Gastroesophageal sphincter (tissue), 4 donors: Measurements from ENCODE around the gene TRIM25. TPM values are rescaled to one million over a fixed set of nuclear protein-coding genes. Genes with fewer than 3 reads are reported as not detected.

Experiments
- ATAC-seq: fragments of 150-250 bp; one replicate; pipeline ENCODE4 v1.9.1; 2016; ENCODE audit warnings: mild to moderate bottlenecking, moderate library complexity
- H3K27ac ChIP-seq, 4 donors: fragments of 200-600 bp; sonication (generic) in 3 of 4; 1 replicate in 3 of 4; 2 replicates in 1 of 4; pipeline ENCODE4 v1.5.1; 2016 to 2019
- H3K27me3 ChIP-seq: fragments of 200-600 bp; sonication (generic); one replicate; pipeline ENCODE4 v1.5.1; 2019
- H3K36me3 ChIP-seq, 2 donors: fragments of 200-600 bp; sonication (generic); one replicate each; pipeline ENCODE4 v1.5.1; 2019; ENCODE audit warnings: control low read depth in 1 of 2
- H3K4me1 ChIP-seq, 3 donors: fragments of 200-600 bp; sonication (generic); 1 replicate in 2 of 3; 2 replicates in 1 of 3; pipeline ENCODE4 v1.5.1; 2016 to 2019; ENCODE audit warnings: control low read depth in 2 of 3
- H3K4me3 ChIP-seq, 2 donors: fragments of 200-600 bp; sonication (generic); one replicate each; pipeline ENCODE4 v1.5.1; 2019; ENCODE audit warnings: mild to moderate bottlenecking in 1 of 2, moderate library complexity in 1 of 2
- H3K9me3 ChIP-seq, 3 donors: fragments of 200-600 bp; sonication (generic); one replicate each; pipeline ENCODE4 v1.5.1; 2017 to 2019; ENCODE audit warnings: control low read depth in 2 of 3
- CTCF ChIP-seq, 4 experiments: fragments of 200-600 bp in 2 of 4; fragments of 450-650 bp in 2 of 4; sonication (generic) in 1 of 4; IDR thresholded peaks; one replicate each; pipeline ENCODE4 v1.5.1; 2017 to 2019; ENCODE audit warnings: antibody characterized with exemption in 4 of 4, mild to moderate bottlenecking in 2 of 4, moderate library complexity in 2 of 4
- EP300 ChIP-seq: sonication (generic); formaldehyde crosslinking; IDR thresholded peaks from one replicate; pipeline ENCODE4 v1.6.1; 2017; ENCODE audit warnings: antibody characterized with exemption, mild to moderate bottlenecking
- POLR2A ChIP-seq, 2 donors: fragments of 450-650 bp; IDR thresholded peaks; one replicate each; pipeline ENCODE4 v1.6.1; 2017; ENCODE audit warnings: antibody characterized with exemption in 2 of 2, mild to moderate bottlenecking in 2 of 2, moderate library complexity in 1 of 2
- POLR2AphosphoS5 ChIP-seq: sonication (generic); formaldehyde crosslinking; IDR thresholded peaks from one replicate; pipeline ENCODE4 v1.6.1; 2017; ENCODE audit warnings: antibody characterized with exemption
- WGBS, 2 donors: methylation state at CpG; one replicate each; pipeline ENCODE4 v1.1.5; 2018; ENCODE audit warnings: low coverage in 1 of 2; 5-methylcytosine and 5-hydroxymethylcytosine counted together
- total RNA-seq, 4 donors: library from RNA; depleted of rRNA; stranded (reverse); fragments of >200 nt; gene quantifications; one replicate each; pipeline ENCODE4 v1.1.0, GENCODE V29; 2016

TRIM25 gene
- total RNA-seq, 4 donors from 2014 or later: 10.1 to 36.6 (median 20.6) TPM

GRCh38 chr17:56913353-56913866 is 439 bp downstream of the TRIM25 start:
- H3K4me1 ChIP-seq: peaks cover 0 to 67% (median 30%) of the 10 kb centered on the region in 3 donors
- H3K27me3 ChIP-seq: no peaks in the 10 kb centered on the region
- peak overlapping the region; percentile 64 to 92 (median 86) for H3K27ac ChIP-seq
- no peaks in the 10 kb centered on the region for H3K9me3 ChIP-seq
- H3K36me3 ChIP-seq: peaks cover 0 to 8% of the 10 kb centered on the region in 2 donors
- peak overlapping the region; percentile 76 to 90 for H3K4me3 ChIP-seq
- peak; percentile 44 for ATAC-seq
- no CpG with 5 or more reads among the region's 44 CpGs for WGBS, 2 donors
- no peak for TF ChIP-seq EP300
- no peak for TF ChIP-seq CTCF (IDR thresholded peaks at IDR 0.05)
- no peak for TF ChIP-seq POLR2A (IDR thresholded peaks at IDR 0.05)
- no peak for TF ChIP-seq POLR2AphosphoS5

- peak overlapping the region; percentile 76 to 90 for H3K4me3 ChIP-seq
- H3K27ac ChIP-seq: peak overlapping the region in 3 of 4 donors; percentile 84 to 92 (median 88)
- no peaks in the 10 kb centered on the region for H3K27me3 ChIP-seq
- H3K4me1 ChIP-seq: peaks cover 0 to 72% (median 30%) of the 10 kb centered on the region in 3 donors
- no peaks in the 10 kb centered on the region for H3K9me3 ChIP-seq
- no peak for ATAC-seq
- 50 to 72% methylated on average over 1 to 3 of the region's 7 CpGs for WGBS, 2 donors
- TF ChIP-seq EP300 (no peak), POLR2A (IDR thresholded peaks at IDR 0.05) (no peak), CTCF (IDR thresholded peaks at IDR 0.05) (no peak), POLR2AphosphoS5 (no peak)
- H3K36me3 ChIP-seq: peaks cover 0 to 12% of the 10 kb centered on the region in 2 donors
Observed at GRCh38 chr17:56913000-56913311, 893 bp downstream of the TRIM25 start.

GRCh38 chr17:56912105-56912999 is 1.5 kb downstream of the TRIM25 start:
- TF ChIP-seq EP300 (no peak), CTCF (IDR thresholded peaks at IDR 0.05) (no peak), POLR2AphosphoS5 (no peak), POLR2A (IDR thresholded peaks at IDR 0.05) (no peak)
- H3K9me3 ChIP-seq: no peaks in the 10 kb centered on the region
- peak overlapping the region; percentile 76 to 90 for H3K4me3 ChIP-seq
- H3K27ac ChIP-seq: peak overlapping the region in 3 of 4 donors; percentile 84 to 92 (median 88)
- WGBS, 2 donors: 73 to 78% methylated on average over 9 to 13 of the region's 21 CpGs
- H3K36me3 ChIP-seq: peaks cover 0 to 18% of the 10 kb centered on the region in 2 donors
- peak; percentile 19 for ATAC-seq
- no peaks in the 10 kb centered on the region for H3K27me3 ChIP-seq
- H3K4me1 ChIP-seq: peaks cover 0 to 73% (median 30%) of the 10 kb centered on the region in 3 donors

- no peaks in the 10 kb centered on the region for H3K27me3 ChIP-seq
- peaks cover 0 to 35% of the 10 kb centered on the region in 2 donors for H3K36me3 ChIP-seq
- peak overlapping the region in 1 of 2 donors; percentile 90 for H3K4me3 ChIP-seq
- WGBS, 2 donors: 80 to 95% methylated on average over 2 to 3 of the region's 7 CpGs
- no peaks in the 10 kb centered on the region for H3K9me3 ChIP-seq
- H3K4me1 ChIP-seq: peaks cover 0 to 68% (median 24%) of the 10 kb centered on the region in 3 donors
- ATAC-seq: no peak
- no peak for TF ChIP-seq POLR2A (IDR thresholded peaks at IDR 0.05)
- TF ChIP-seq CTCF (IDR thresholded peaks at IDR 0.05): no peak
- no peak for TF ChIP-seq POLR2AphosphoS5
- TF ChIP-seq EP300: no peak
- peak overlapping the region in 3 of 4 donors; percentile 58 to 88 (median 84) for H3K27ac ChIP-seq
Observed at GRCh38 chr17:56910509-56911235, 3.2 kb downstream of the TRIM25 start.
